ENCODE measurements around the gene POC1A. TPM values are rescaled to one million over a fixed set of nuclear protein-coding genes. Genes with fewer than 3 reads are reported as not detected.

Gene POC1A
- total RNA-seq, 1 donor from 2014 or later: 1.7 TPM

GRCh38 chr3:52031896-52032295 lies 122.3 kb downstream of the POC1A start:
- intact Hi-C loops (cut with DNase I): no loop called here
- ATAC-seq: no peak
- DNase-seq (ENCODE audit: missing footprints): no peak

GRCh38 chr3:52030714-52031310 lies 123.4 kb downstream of the POC1A start:
- intact Hi-C loops (cut with DNase I): no loop called here
- ATAC-seq: no peak
- no peak for DNase-seq (ENCODE audit: missing footprints)

- intact Hi-C loops (cut with DNase I): no loop called here
- no peak for DNase-seq (ENCODE audit: missing footprints)
- ATAC-seq: no peak
These were observed 124.7 kb downstream of the POC1A start for GRCh38 chr3:52029535-52029934.

GRCh38 chr3:52029053-52029452 lies 125.2 kb downstream of the POC1A start:
- ATAC-seq (peak; percentile 35), DNase-seq (ENCODE audit: missing footprints) (no peak)
- intact Hi-C loops (cut with DNase I): no loop called here

GRCh38 chr3:52028572-52028971 lies 125.7 kb downstream of the POC1A start:
- peak; percentile 87 for DNase-seq (ENCODE audit: missing footprints)
- ATAC-seq: peak; percentile 77
- intact Hi-C loops (cut with DNase I): no loop called here

- intact Hi-C loops (cut with DNase I): no loop called here
- DNase-seq (ENCODE audit: missing footprints) (no peak), ATAC-seq (peak; percentile 13)
These were observed 128.2 kb downstream of the POC1A start for GRCh38 chr3:52026041-52026440.

- intact Hi-C loops (cut with DNase I): no loop called here
- ATAC-seq (no peak), DNase-seq (ENCODE audit: missing footprints) (no peak)
These were observed 128.8 kb downstream of the POC1A start for GRCh38 chr3:52025453-52025852.

Other genes with a start within 250 kb of the POC1A start
- 7.7 TPM for gene RRP9, start 212.5 kb downstream of the POC1A start, total RNA-seq
- 17.6 TPM for gene PARP3, start 212.1 kb downstream of the POC1A start, total RNA-seq
- 0.22 TPM for gene GPR62, start 199.0 kb downstream of the POC1A start, total RNA-seq
- 79.8 TPM for gene PCBP4, start 187.0 kb downstream of the POC1A start, total RNA-seq
- gene ABHD14B, start 180.4 kb downstream of the POC1A start, total RNA-seq: 13.8 TPM
- 31.5 TPM for gene ABHD14A, start 179.4 kb downstream of the POC1A start, total RNA-seq
- 32.3 TPM for gene ACY1, start 170.9 kb downstream of the POC1A start, total RNA-seq
- 677 TPM for gene RPL29, start 158.5 kb downstream of the POC1A start, total RNA-seq
- 25.0 TPM for gene DUSP7, start 97.9 kb downstream of the POC1A start, total RNA-seq
- gene ALAS1, start 43.7 kb upstream of the POC1A start, total RNA-seq: 186 TPM
- 0.38 TPM for gene TLR9, start 71.2 kb upstream of the POC1A start, total RNA-seq
- gene TWF2, start 84.7 kb upstream of the POC1A start, total RNA-seq: 120 TPM
- 8.7 TPM for gene PPM1M, start 91.3 kb upstream of the POC1A start, total RNA-seq
- 62.3 TPM for gene WDR82, start 124.2 kb upstream of the POC1A start, total RNA-seq
- 5.2 TPM for gene GLYCTK, start 133.4 kb upstream of the POC1A start, total RNA-seq
- 2.2 TPM for gene DNAH1, start 161.9 kb upstream of the POC1A start, total RNA-seq

All from Right ventricle myocardium inferior (tissue), 1 donor.